Forelimb muscle (tissue), 1 donor: ENCODE data around the gene SUSD6. TPM values are rescaled to one million over a fixed set of nuclear protein-coding genes. Genes with fewer than 3 reads are reported as not detected.

Experiments
- DNase-seq: peaks from one replicate; pipeline ENCODE4 v3.0.0-alpha.2; 2013; ENCODE audit warnings: low read depth
- polyA plus RNA-seq: library from polyadenylated mRNA; unstranded; fragments of 120-200 nt; gene quantifications from one replicate; pipeline ENCODE4 v1.2.1, GENCODE V29; 2013; ENCODE audit not compliant: insufficient read length

The SUSD6 gene
- polyA plus RNA-seq, 1 donor, result 18.0 TPM

GRCh38 chr14:69648480-69649451 lies 37.4 kb downstream of the SUSD6 start:
- no peak for DNase-seq

GRCh38 chr14:69650948-69651369 lies 39.6 kb downstream of the SUSD6 start:
- no peak for DNase-seq

GRCh38 chr14:69651664-69652063 lies 40.3 kb downstream of the SUSD6 start:
- no peak for DNase-seq

DNA sequence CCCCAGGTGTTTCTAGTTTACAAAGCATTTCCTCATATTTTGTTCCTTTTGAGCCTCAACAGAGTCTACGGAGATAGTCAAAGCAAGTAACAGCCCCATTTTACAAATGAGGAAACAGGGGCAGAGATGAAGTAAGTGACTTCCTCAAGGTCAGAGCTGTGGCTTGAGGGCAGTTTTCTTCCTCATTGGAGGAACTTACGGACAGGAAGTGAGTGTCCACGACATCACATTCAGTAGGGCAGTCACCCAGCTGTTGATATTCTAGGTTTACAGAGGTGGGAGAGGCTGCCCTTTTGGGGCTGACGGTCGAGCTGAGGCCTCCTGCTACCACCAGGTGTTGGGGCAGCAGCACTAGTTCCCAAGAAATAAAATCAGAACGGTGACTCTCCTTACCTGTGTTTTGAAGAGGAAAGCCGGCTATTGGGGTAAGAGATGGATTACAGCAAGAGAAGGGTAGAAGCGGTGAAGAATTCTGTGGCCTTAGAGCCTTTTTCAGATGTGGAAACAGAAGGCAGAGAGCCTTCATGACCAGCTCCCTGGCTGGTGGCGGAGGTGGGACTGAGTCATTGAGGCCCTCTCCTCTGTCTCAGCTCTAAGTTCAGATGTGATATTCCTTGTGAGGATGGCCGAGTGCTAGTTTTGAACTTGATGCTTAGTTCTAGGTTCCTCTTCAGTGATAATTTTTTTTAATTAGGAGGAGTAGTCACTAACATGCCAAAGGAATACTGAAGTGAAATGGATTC lies 41.7 kb downstream of the SUSD6 start:
- no peak for DNase-seq

GRCh38 chr14:69654116-69654515 lies 42.7 kb downstream of the SUSD6 start:
- no peak for DNase-seq

GRCh38 chr14:69657950-69658355 lies 46.6 kb downstream of the SUSD6 start:
- no peak for DNase-seq

- DNase-seq, result no peak
Measured at GRCh38 chr14:69658664-69659261, 47.4 kb downstream of the SUSD6 start.

- no peak for DNase-seq
Measured at GRCh38 chr14:69660344-69661193, 49.2 kb downstream of the SUSD6 start.

DNA sequence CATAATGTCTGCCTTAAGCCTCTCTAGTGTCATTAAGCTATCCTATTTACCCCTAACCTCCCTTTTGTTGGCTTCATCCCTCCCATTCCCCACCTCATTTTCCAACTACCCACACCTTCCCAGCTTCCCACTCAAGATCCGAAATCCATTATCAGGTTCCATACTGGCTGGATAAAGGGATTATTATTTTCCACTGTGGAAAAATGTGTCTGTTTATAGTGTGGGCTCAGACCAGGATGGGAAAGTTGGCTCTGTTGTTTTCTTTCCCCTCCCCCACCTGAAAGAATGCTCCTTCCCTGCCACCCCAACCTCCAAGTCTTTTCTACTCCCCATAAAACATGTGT lies 49.8 kb downstream of the SUSD6 start:
- DNase-seq, result no peak

DNA sequence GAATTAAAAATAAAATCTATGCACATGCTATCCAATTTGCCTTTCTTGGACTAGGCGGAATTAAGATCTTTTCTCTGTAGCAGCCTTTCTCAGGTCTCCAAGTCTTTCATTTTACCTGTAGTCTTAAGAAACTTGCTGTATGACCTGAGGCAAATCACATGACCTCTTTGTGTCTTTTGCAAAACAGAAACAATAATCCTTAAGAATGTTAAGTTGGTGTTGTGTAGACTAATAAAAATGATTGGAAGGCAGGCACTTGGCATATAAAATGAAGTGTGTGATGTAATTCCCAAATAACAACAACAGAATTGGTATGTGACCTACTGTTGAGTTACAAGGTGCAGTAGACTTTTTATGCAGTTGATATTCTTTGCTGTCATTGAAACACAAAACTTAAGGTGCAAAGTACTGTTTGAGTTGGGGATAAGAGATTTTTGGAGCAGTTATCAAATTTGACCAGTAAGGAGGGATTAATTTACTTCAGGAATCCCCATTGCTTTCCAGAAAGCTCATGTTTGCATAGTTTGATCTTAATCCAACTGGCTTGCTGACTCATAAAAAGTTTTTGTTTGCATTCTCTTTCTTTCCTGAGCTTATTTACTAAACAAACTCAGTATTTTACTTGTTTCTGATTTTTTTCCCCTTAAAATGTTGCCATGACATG lies 51.4 kb downstream of the SUSD6 start:
- DNase-seq, result no peak

DNA sequence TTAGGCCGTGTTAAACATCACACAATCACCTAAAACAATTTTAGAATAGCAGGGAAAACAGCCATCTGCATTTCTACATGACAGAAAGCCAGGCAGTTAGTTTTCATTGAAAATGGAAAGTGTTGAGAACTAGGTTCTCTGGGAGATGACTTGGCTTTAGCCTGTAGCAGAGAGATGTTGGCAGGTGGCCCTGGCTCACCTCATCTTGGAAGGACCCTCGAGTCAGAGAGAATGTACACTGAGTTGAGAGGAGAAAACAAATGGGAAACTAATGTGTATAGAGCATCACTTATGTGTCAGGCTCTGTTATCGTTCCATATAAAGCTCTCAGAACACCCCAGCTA lies 51.9 kb downstream of the SUSD6 start:
- DNase-seq, result peak; percentile 87

DNA sequence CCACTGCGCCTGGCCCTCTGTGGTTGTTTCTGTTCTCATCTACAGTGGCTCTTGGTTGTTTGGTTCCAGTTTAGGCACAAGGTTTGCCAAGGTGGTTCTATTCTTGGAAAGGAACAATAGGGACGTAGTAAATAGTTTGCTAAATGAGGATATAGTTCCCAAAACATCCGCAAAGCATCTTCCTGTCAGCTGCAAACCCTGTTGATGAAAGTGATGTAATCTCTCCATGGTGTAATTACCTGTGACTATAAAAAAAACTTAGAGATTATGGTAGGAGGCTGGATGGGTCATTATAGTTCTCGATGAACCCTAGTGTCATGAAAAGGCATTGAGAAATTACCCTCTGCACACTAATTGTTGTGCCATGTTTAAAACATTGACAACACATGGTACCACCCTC lies 52.9 kb downstream of the SUSD6 start:
- no peak for DNase-seq

DNA sequence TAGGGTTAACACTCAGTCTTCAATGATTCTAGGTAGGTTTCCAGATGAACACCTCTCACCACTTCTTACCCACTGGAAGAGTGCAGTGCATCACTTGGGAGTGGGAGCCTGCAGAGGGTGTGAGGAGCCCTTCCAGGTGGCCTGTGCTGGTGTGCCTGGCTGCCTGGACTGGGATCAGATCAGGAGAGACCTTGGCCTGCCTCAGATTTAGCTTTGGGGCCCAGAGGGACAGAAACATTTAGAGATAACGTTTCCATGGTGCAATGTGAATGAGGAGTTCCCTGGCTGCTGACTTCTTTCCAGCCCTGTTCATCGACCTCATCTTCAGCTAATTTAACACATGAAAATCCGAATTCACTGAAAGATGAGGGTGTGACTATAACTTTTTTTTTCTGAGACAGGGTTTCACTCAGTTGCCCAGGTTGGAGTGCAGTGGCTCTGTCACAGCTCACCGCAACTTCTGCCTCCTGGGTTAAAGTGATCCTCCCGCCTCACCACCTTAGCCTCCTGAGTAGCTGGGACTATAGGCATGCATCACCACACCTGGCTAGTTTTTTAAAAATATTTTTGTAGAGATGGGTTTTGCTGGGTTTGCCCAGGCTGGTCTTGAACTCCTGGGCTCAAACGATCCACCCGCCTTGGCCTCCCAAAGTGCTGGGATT lies 53.6 kb downstream of the SUSD6 start:
- DNase-seq, result no peak

DNA sequence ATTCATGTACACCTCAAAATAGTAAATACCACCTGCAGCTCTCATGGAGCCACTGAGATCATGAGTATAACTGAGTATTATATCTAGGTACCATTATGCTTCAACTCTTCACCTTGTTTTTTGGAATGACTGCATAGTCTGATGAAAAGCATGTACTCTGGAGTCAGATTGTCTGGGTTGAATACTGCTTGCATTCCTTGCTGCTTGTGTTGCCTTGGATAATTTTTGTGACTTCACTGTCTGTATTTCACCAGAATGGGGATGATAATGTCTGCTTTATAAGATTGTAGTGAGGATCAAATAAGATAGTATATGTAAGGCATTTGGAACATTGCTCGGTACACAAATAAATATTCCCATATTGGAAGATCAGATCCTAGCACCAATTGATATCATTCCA lies 54.2 kb downstream of the SUSD6 start:
- DNase-seq, result no peak

DNA sequence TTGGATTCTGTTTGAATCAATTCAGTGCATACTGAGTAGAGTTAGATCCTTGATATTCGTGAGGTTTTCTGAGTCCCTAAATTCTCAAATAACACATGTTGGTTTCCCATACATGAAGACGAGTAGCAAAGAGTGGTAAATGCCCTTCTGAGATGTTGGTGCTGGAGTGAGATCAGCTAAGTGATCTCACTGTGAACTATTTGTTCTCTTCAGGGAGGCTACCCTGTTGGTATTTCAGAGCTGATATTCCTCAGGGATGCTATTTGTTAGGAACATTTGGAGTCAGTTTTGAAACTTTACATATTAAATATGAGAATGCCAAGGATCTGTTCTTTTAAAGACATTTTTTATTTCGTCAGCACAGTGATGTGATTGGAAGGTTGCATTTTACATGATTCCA lies 54.7 kb downstream of the SUSD6 start:
- no peak for DNase-seq

DNA sequence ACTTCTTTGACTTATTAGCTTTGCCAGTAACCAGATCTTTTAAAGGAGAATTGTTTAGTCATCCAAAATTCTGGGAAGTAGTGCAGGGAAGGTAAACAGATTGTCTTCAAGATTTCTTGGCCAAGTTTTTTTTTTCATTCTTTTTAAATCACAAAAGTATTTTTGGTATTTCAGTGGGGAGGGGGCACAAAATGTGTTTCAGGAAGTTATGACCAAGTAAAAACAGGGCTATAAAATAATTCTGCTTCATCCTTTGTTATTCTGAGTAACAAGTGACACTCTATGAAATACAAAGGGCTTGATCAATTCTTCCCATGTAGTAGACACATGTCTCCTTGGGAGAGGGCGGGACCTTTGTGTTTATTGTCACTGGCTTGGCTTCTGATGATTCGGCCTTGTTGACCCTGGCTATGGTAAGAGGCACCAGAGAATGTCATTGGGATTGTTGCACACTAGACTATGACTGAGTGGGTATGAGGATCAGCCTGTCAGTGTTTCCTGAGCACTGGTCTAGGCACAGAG lies 55.4 kb downstream of the SUSD6 start:
- DNase-seq, result no peak

GRCh38 chr14:69667938-69668335 lies 56.5 kb downstream of the SUSD6 start:
- no peak for DNase-seq

GRCh38 chr14:69669375-69669774 lies 58.0 kb downstream of the SUSD6 start:
- DNase-seq, result no peak

DNA sequence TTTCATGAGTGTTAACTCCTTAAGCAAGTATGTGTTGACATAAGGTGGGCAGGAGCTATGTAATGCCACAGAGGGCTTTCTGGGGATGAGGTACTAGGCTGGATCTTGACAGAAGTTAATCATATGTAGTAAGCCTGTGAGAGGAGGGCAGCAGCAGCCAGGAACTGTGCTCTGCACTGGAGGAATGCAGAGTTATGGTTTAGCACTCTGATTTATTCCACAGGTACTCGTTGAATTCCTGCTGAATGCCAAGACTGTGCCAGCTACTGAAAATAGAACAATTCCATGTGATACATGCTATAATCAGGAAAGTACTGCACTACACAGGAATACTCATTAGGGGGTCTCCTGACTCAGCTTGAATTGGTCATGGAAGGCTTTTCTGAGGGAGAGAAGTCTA lies 58.7 kb downstream of the SUSD6 start:
- no peak for DNase-seq

DNA sequence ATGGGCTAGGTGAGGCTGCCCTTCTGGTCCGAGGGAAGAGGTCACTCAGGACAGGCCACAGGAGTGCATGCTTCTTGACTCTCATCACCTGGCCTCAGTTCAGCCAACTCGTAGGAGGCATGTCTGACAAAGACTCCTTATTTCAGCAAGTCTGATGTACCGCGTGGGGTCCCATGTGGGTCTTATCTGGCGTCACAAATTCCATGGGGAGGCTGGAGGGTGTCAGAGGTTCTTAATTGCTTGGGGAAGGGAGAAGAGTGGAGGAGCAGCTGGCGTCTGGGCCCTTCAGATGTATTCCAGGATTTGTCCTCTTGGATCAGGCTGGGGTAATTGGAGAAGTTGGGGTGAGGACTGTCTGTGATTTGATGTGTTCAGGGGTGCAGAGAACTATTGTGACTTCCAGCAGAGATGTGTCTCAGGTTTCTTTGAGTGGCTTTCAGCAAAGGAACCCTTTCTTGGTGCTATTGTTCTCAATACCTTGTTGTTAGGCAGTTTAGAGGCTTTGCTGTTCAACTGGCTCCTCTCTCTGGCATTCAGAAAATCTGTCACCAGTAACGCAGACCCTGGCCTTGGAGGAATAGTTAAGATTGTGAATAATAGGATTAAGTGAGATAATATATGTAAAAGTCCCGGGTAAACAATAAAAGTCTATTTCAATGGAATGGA lies 60.1 kb downstream of the SUSD6 start:
- no peak for DNase-seq
